ENCODE measurements around the gene SLC29A2.

GRCh38 chr11:66338276-66339161, 33.0 kb downstream of the SLC29A2 start:
- TF ChIP-seq CTCF (IDR thresholded peaks at IDR 0.05) = no peak
- no peak for TF ChIP-seq POLR2A (IDR thresholded peaks at IDR 0.05)
- TF ChIP-seq EP300 (IDR thresholded peaks at IDR 0.05) = no peak

Data from tibial nerve (tissue), 4 donors.